K562 (cell line): ENCODE results near the gene HYOU1. TPM values are rescaled to one million over a fixed set of nuclear protein-coding genes. Genes with fewer than 3 reads are reported as not detected.

Experiments used
- ATAC-seq: fragments of 200-7000 bp; cut with Tn5 transposase; 3 replicates; pipeline ENCODE4 v1.9.1; 2020; ENCODE audit warnings: moderate library complexity
- BruUV-seq: library from RNA; stranded (reverse); fragments of 400-500 nt; replicated peaks from 2 replicates; lab custom pipeline; 2021; lab: Mats Ljungman, UMichigan
- CTCF ChIA-PET: fragments of 300-600 bp; formaldehyde crosslinking; extraction: SDS; loops from one replicate; lab custom pipeline; 2021; ENCODE audit warnings: low intra/inter-chr PET ratio; lab: Yijun Ruan, JAX
- POLR2A ChIA-PET: fragments of 300-600, 350-650 bp; sonication (Branson Sonifier 250); formaldehyde crosslinking; extraction: SDS; loops from one replicate; lab custom pipeline; 2021; ENCODE audit warnings: antibody characterized with exemption, inconsistent platforms; lab: Yijun Ruan, JAX
- DNase-seq, 4 experiments: peaks; one replicate each; pipeline versions ENCODE4 v3.0.0 to v3.0.0-alpha.2; 2011 to 2018; ENCODE audit warnings: low spot score in 3 of 4, mixed read lengths in 3 of 4; ENCODE audit errors: extremely low read depth in 1 of 4
- FAIRE-seq: peaks from 2 replicates; lab custom pipeline; 2011; peaks lifted over from hg19 to GRCh38; lab: Jason Lieb, UNC
- H2AFZ ChIP-seq: 2 replicates; pipeline ENCODE4 v1.6.0; 2011; ENCODE audit warnings: low read depth, low read length, control low read depth, inconsistent platforms
- H3K27ac ChIP-seq: fragments of 200-600 bp; 3 replicates; pipeline ENCODE4 v1.8.0; 2011; ENCODE audit warnings: low read depth, mild to moderate bottlenecking, control low read depth, inconsistent platforms, low read length, moderate library complexity, mixed read lengths; ENCODE audit errors: extremely low read depth
- H3K27me3 ChIP-seq, 2 experiments: fragments of 300-600 bp in 1 of 2; 2 replicates in 1 of 2; 3 replicates in 1 of 2; pipeline versions ENCODE4 v1.6.0 to v1.8.0; 2011; ENCODE audit warnings: inconsistent platforms in 2 of 2, low read length in 2 of 2, mild to moderate bottlenecking in 1 of 2, mixed read lengths in 1 of 2, moderate library complexity in 1 of 2; ENCODE audit not compliant: control insufficient read depth in 2 of 2, insufficient read depth in 2 of 2
- H3K36me3 ChIP-seq: fragments of 300-600 bp; 3 replicates; pipeline ENCODE4 v1.8.0; 2011; ENCODE audit warnings: mild to moderate bottlenecking, low read length, inconsistent platforms; ENCODE audit not compliant: control insufficient read depth, insufficient read depth
- H3K4me1 ChIP-seq, 2 experiments: fragments of 200-600 bp in 1 of 2; replicated peaks in 1 of 2; 2 replicates in 1 of 2; 3 replicates in 1 of 2; pipeline versions ENCODE4 v1.5.1 to v1.8.0; 2011; ENCODE audit warnings: inconsistent platforms in 2 of 2, low read length in 2 of 2, mild to moderate bottlenecking in 1 of 2, mixed read lengths in 1 of 2, moderate library complexity in 1 of 2; ENCODE audit not compliant: control insufficient read depth in 2 of 2, insufficient read depth in 2 of 2
- H3K4me2 ChIP-seq: 2 replicates; pipeline ENCODE4 v1.6.1; 2011; ENCODE audit warnings: low read length, control low read depth, inconsistent platforms, mixed read lengths; ENCODE audit not compliant: insufficient read depth
- H3K4me3 ChIP-seq: fragments of 200-600 bp; sonication (generic), shearing (Covaris generic); 2 replicates; pipeline ENCODE4 v1.5.1; 2016; ENCODE audit warnings: control low read depth, inconsistent platforms
- H3K79me2 ChIP-seq: fragments of 200-600 bp; 3 replicates; pipeline ENCODE4 v1.8.0; 2011; ENCODE audit warnings: low read length, inconsistent platforms; ENCODE audit not compliant: control insufficient read depth, insufficient read depth
- H3K9ac ChIP-seq, 2 experiments: 2 replicates each; pipeline versions ENCODE4 v1.6.0 to v1.6.1; 2011; ENCODE audit warnings: low read depth in 2 of 2, low read length in 2 of 2, control low read depth in 1 of 2, inconsistent platforms in 1 of 2, mild to moderate bottlenecking in 1 of 2, mixed read lengths in 1 of 2; ENCODE audit not compliant: insufficient read depth in 1 of 2
- H3K9me1 ChIP-seq: one replicate; pipeline ENCODE4 v1.6.0; 2011; ENCODE audit warnings: inconsistent platforms, mild to moderate bottlenecking, low read length, moderate library complexity; ENCODE audit not compliant: control insufficient read depth, insufficient read depth
- H3K9me3 ChIP-seq: replicated peaks from 2 replicates; pipeline ENCODE4 v1.5.1; 2011; ENCODE audit warnings: low read depth, low read length, inconsistent platforms; ENCODE audit not compliant: control insufficient read depth, insufficient read depth
- H4K20me1 ChIP-seq: replicated peaks from 2 replicates; pipeline ENCODE4 v1.6.1; 2011; ENCODE audit warnings: low read length, inconsistent platforms, mixed read lengths; ENCODE audit not compliant: control insufficient read depth, insufficient read depth
- CTBP1 ChIP-seq: fragments of 450-650 bp; IDR thresholded peaks from 2 replicates; pipeline ENCODE4 v1.6.1; 2016; ENCODE audit warnings: borderline replicate concordance
- HDAC3 ChIP-seq: fragments of 450-650 bp; IDR thresholded peaks from 2 replicates; pipeline ENCODE4 v1.6.1; 2018; ENCODE audit warnings: borderline replicate concordance, mild to moderate bottlenecking, moderate library complexity; ENCODE audit not compliant: partially characterized antibody
- HDAC8 ChIP-seq: fragments of 450-650 bp; IDR thresholded peaks from 2 replicates; pipeline ENCODE4 v1.6.1; 2016; ENCODE audit warnings: mild to moderate bottlenecking, missing genetic modification characterization, moderate library complexity, missing compliant biosample characterization
- JUND ChIP-seq, 2 experiments: IDR thresholded peaks; 2 replicates in 1 of 2; 3 replicates in 1 of 2; pipeline ENCODE4 v1.6.1; 2011; ENCODE audit warnings: borderline replicate concordance in 2 of 2, low read depth in 2 of 2, low read length in 2 of 2, improper control_type of control experiment in 1 of 2, missing biosample characterization in 1 of 2, missing genetic modification characterization in 1 of 2, missing genetic modification reagents in 1 of 2
- NCOR1 ChIP-seq: fragments of 450-650 bp; IDR thresholded peaks from 2 replicates; pipeline ENCODE4 v1.6.1; 2016; ENCODE audit warnings: mild to moderate bottlenecking, moderate library complexity
- NFE2 ChIP-seq: IDR thresholded peaks from 2 replicates; pipeline ENCODE4 v1.6.1; 2014; ENCODE audit warnings: antibody characterized with exemption, low read depth
- NFIC ChIP-seq: fragments of 450-650 bp; IDR thresholded peaks from 2 replicates; pipeline ENCODE4 v1.6.1; 2017; ENCODE audit warnings: mild to moderate bottlenecking, inconsistent platforms
- PML ChIP-seq: IDR thresholded peaks from 2 replicates; pipeline ENCODE4 v1.6.1; 2012; ENCODE audit warnings: low read length, inconsistent platforms
- POLR2A ChIP-seq: fragments of 450-650 bp; conservative IDR thresholded peaks from 2 replicates; pipeline ENCODE4 v1.6.1; 2016
- POLR2AphosphoS2 ChIP-seq: IDR thresholded peaks from 2 replicates; pipeline ENCODE4 v1.6.1; 2012; ENCODE audit warnings: low read length, improper control_type of control experiment
- POLR2AphosphoS5 ChIP-seq: IDR thresholded peaks from 2 replicates; pipeline ENCODE4 v1.6.1; 2011; ENCODE audit warnings: mild to moderate bottlenecking, low read depth, low read length, moderate library complexity; ENCODE audit not compliant: control insufficient read depth, insufficient read depth
- RCOR1 ChIP-seq, 2 experiments: IDR thresholded peaks; 2 replicates each; pipeline ENCODE4 v1.6.1; 2012; ENCODE audit warnings: low read depth in 2 of 2, low read length in 2 of 2, borderline replicate concordance in 1 of 2, improper control_type of control experiment in 1 of 2
- RFX7 ChIP-seq: fragments of 250-450 bp; sonication (Bioruptor Pico); IDR thresholded peaks from 2 replicates; pipeline ENCODE4 v1.5.1; 2021; ENCODE audit warnings: mild to moderate bottlenecking
- SIN3A ChIP-seq, 2 experiments: fragments of 150-350 bp in 1 of 2; IDR thresholded peaks; 2 replicates each; pipeline ENCODE4 v1.6.1; 2011 to 2016; ENCODE audit warnings: borderline replicate concordance in 2 of 2, low read depth in 2 of 2, low read length in 2 of 2, mild to moderate bottlenecking in 2 of 2, moderate library complexity in 2 of 2; ENCODE audit not compliant: control insufficient read depth in 1 of 2
- SUPT5H ChIP-seq: fragments of 450-650 bp; IDR thresholded peaks from 2 replicates; pipeline ENCODE4 v1.6.1; 2016
- TFAP4 ChIP-seq: sonication (generic); formaldehyde crosslinking; IDR thresholded peaks from 2 replicates; pipeline ENCODE4 v1.8.0; 2022; ENCODE audit warnings: missing genetic modification reagents, mild to moderate bottlenecking, moderate library complexity, borderline replicate concordance
- ZBTB34 ChIP-seq: fragments of 250-450 bp; sonication (Bioruptor Pico); IDR thresholded peaks from 2 replicates; pipeline ENCODE4 v1.8.0; 2021; ENCODE audit warnings: mild to moderate bottlenecking, moderate library complexity
- ZNF41 ChIP-seq: fragments of 250-450 bp; sonication (Bioruptor Pico); conservative IDR thresholded peaks from 2 replicates; pipeline ENCODE4 v1.4.0; 2020; ENCODE audit warnings: mild to moderate bottlenecking
- WGBS: fragments of 100-300 bp; shearing (Covaris generic); methylation state at CpG from one replicate; pipeline ENCODE4 v1.1.6; 2016; ENCODE audit warnings: low coverage, mixed read lengths; ENCODE audit not compliant: insufficient coverage; ENCODE audit errors: missing lambda C conversion rate; 5-methylcytosine and 5-hydroxymethylcytosine counted together
- in situ Hi-C: fragments of 300-500 bp; cut with MboI; formaldehyde crosslinking; loops from 4 replicates; pipeline ENCODE4 v1.15.0; 2018; ENCODE audit warnings: inconsistent platforms, mixed read lengths
- intact Hi-C: fragments of 100-400 bp; cut with micrococcal nuclease; formaldehyde crosslinking; loops from 2 replicates; pipeline ENCODE4 v1.14.2; 2022
- polyA plus RNA-seq, 8 experiments: library from polyadenylated mRNA; depleted of rRNA in 4 of 8; stranded (reverse) in 5 of 8; unstranded in 3 of 8; fragments of >200 nt; fragmentation: Nextera tagmentation in 2 of 8; fragmentation: Illumina TruSeq in 1 of 8; extraction: Ambion mirVana in 2 of 8; extraction: Trizol in 1 of 8; gene quantifications; 2 replicates each; pipeline versions ENCODE4 v1.2.1 to v1.2.3, GENCODE V29; 2011 to 2014; ENCODE audit warnings: inconsistent platforms in 1 of 8, missing spikeins in 1 of 8
- total RNA-seq, 7 experiments: library from RNA; depleted of rRNA in 6 of 7; stranded (reverse); fragments of >200 nt in 6 of 7; fragmentation: Illumina TruSeq in 2 of 7; extraction: Trizol in 2 of 7; gene quantifications; 2 replicates each; pipeline versions ENCODE4 v1.2.1 to v1.2.3, GENCODE V29; 2011 to 2021; ENCODE audit warnings: low replicate concordance in 1 of 7

The HYOU1 gene
- total and polyA plus RNA-seq, 9 of the 15 experiments (the other 6 are each of a cell fraction or from before 2014, with no cell fraction given), result 19.5 to 197 (median 128) TPM

GRCh38 chr11:119091966-119092879 lies 35.2 kb upstream of the HYOU1 start:
- Histone ChIP-seq H3K27ac (peak overlapping the region; percentile 95; the same call in 2 of the 3 replicates), H3K79me2 (peaks cover 81% of the 10 kb centered on the region), H3K9me3 (no peaks in the 10 kb centered on the region), H3K9ac (peak overlapping the region; percentile 94 to 99), H3K36me3 (peaks cover 71% of the 10 kb centered on the region), H3K4me2 (peak overlapping the region; percentile 98), H3K9me1 (no peaks in the 10 kb centered on the region), H3K4me1 (peaks cover 28 to 52% of the 10 kb centered on the region in 2 experiments), H3K27me3 (no peaks in the 10 kb centered on the region; a peak in 1 of 5 replicates), H2AFZ (no peak overlapping the region), H4K20me1 (peaks cover 25% of the 10 kb centered on the region), H3K4me3 (peak overlapping the region; percentile 94)
- in situ Hi-C loops (no loop called here), intact Hi-C loops (no loop called here)
- ATAC-seq, result peak; percentile 1
- FAIRE-seq, result no peak
- 34% methylated on average over 13 of the region's 13 CpGs for WGBS
- DNase-seq, result peak in 3 of 4 experiments; percentile 7 to 55 (median 10)
- BruUV-seq, result no TSS peak
- POLR2A ChIA-PET, result interaction anchor here (0.6 to 5.5 kb wide), 27 partner anchors 7 to 284 kb away, joined by 3 to 68 read pairs (median 4); partner anchors contain the start of genes C2CD2L, DPAGT1, HMBS and HYOU1
- CTCF ChIA-PET, result no interaction called here
- TF ChIP-seq TFAP4 (0 out of 2 replicates have a peak, but pooled peaks have one; percentile 5), NCOR1 (peak; percentile 23; the same call in 1 of the 2 replicates), CTBP1 (no peak), ZBTB34 (CRISPR knock-in tag) (no peak), PML (0 out of 2 replicates have a peak, but pooled peaks have one; percentile 22), ZNF41 (CRISPR knock-in tag) (no peak), HDAC3 (peak; percentile 18), SUPT5H (peak; percentile 41; the same call in 1 of the 2 replicates), NFE2 (0 out of 2 replicates have a peak, but pooled peaks have one; percentile 1), JUND (IDR thresholded peaks at IDR 0.05; ENCODE audit: borderline replicate concordance, low read depth, low read length) (no peak), JUND (tag; IDR thresholded peaks at IDR 0.05; ENCODE audit: borderline replicate concordance, low read depth, low read length) (0 out of 3 replicates have a peak, but pooled peaks have one; percentile 17), POLR2AphosphoS5 (peak; percentile 26; the same call in 1 of the 2 replicates), SIN3A (IDR thresholded peaks at IDR 0.05; ENCODE audit: borderline replicate concordance in 2 of 2, control insufficient read depth in 1 of 2, low read depth in 2 of 2, low read length in 2 of 2) (peak in 1 of 2 experiments; percentile 32; a peak in 1 of 4 replicates), HDAC8 (tag) (no peak), POLR2AphosphoS2 (peak; percentile 41; the same call in 1 of the 2 replicates), RFX7 (CRISPR knock-in tag) (0 out of 2 replicates have a peak, but pooled peaks have one; percentile 42), POLR2A (peak; percentile 47; the same call in 1 of the 2 replicates), NFIC (peak; percentile 51; the same call in 1 of the 2 replicates), RCOR1 (IDR thresholded peaks at IDR 0.05; ENCODE audit: borderline replicate concordance in 1 of 2, low read depth in 2 of 2, low read length in 2 of 2) (0 out of 4 replicates have a peak, but pooled peaks of 1 of the 2 experiments have one; percentile 9)
